NB4 (cell line): ENCODE data around the gene MAP3K13.
"Not testable (repeated sequence)": the region's sequence is repeated elsewhere in the genome, so short reads cannot be mapped to it uniquely, and the experiment has no call there.

Source experiments
- DNase-seq: peaks from one replicate; pipeline ENCODE4 v3.0.0; 2010; ENCODE audit warnings: low read depth
- H3K4me3 ChIP-seq: one replicate; pipeline ENCODE4 v1.5.1; 2011; ENCODE audit warnings: mild to moderate bottlenecking, low read depth, low read length, moderate library complexity
- MYC ChIP-seq: IDR thresholded peaks from 2 replicates; pipeline ENCODE4 v1.6.1; 2011; ENCODE audit warnings: low read depth, low read length
- POLR2A ChIP-seq: IDR thresholded peaks from 2 replicates; pipeline ENCODE4 v1.6.1; 2011; ENCODE audit warnings: mild to moderate bottlenecking; ENCODE audit not compliant: insufficient read length; ENCODE audit errors: extremely low read depth
- TF ChIP-seq, protein P1 (sequence below): IDR thresholded peaks from one replicate; pipeline ENCODE4 v1.5.1; 2012; ENCODE audit warnings: low read depth, low read length
- TF ChIP-seq, protein P2 (sequence below): IDR thresholded peaks from 2 replicates; pipeline ENCODE4 v1.6.1; 2011; ENCODE audit warnings: low read depth, low read length

The MAP3K13 gene

DNA sequence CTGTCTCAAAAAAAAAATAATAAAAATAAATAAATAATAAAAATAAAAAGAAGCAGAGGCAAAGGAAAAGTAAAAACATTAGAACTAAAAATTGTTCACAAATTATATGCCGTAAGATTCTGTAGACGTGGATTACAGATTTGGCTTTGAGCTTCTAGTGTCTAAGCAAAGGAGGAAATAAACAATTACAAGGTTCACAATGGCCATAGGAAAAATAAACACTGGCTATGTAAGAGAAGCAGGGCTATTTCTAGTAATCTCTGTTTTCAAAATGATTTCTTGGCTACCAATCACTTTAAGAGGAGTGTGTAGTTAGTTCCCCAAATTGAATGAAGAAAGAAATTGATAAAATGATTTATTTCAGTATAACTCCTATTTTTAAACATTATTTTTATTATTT lies 81.4 kb downstream of the MAP3K13 start:
- no peak overlapping the region for H3K4me3 ChIP-seq
- no peak for DNase-seq
- TF ChIP-seq, protein P1, sequence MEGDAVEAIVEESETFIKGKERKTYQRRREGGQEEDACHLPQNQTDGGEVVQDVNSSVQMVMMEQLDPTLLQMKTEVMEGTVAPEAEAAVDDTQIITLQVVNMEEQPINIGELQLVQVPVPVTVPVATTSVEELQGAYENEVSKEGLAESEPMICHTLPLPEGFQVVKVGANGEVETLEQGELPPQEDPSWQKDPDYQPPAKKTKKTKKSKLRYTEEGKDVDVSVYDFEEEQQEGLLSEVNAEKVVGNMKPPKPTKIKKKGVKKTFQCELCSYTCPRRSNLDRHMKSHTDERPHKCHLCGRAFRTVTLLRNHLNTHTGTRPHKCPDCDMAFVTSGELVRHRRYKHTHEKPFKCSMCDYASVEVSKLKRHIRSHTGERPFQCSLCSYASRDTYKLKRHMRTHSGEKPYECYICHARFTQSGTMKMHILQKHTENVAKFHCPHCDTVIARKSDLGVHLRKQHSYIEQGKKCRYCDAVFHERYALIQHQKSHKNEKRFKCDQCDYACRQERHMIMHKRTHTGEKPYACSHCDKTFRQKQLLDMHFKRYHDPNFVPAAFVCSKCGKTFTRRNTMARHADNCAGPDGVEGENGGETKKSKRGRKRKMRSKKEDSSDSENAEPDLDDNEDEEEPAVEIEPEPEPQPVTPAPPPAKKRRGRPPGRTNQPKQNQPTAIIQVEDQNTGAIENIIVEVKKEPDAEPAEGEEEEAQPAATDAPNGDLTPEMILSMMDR = no peak
- TF ChIP-seq MYC = no peak
- TF ChIP-seq POLR2A = no peak
- TF ChIP-seq, protein P2, sequence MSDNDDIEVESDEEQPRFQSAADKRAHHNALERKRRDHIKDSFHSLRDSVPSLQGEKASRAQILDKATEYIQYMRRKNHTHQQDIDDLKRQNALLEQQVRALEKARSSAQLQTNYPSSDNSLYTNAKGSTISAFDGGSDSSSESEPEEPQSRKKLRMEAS = no peak

DNA sequence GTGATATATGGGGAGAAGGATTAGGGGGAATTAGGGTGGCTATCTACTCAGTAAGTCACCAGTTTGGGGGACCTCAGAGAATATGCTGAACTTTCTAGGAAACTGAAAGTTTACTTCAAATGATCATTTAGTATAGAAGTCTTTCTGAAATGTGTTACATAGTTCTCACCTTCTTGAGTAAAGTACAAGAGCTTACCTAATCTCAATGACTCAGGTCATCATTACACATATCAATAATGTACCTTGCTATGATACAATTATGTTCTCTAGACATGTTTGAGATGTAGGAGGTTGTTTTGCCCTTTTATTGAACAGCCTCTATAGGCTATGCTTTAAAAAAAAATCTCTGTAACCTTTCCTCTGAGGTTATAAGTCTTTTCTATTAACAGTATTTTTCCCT lies 85.2 kb downstream of the MAP3K13 start:
- TF ChIP-seq MYC (no peak), POLR2A (no peak)
- TF ChIP-seq, protein P2 = no peak
- TF ChIP-seq, protein P1 = no peak
- no peak overlapping the region for H3K4me3 ChIP-seq

DNA sequence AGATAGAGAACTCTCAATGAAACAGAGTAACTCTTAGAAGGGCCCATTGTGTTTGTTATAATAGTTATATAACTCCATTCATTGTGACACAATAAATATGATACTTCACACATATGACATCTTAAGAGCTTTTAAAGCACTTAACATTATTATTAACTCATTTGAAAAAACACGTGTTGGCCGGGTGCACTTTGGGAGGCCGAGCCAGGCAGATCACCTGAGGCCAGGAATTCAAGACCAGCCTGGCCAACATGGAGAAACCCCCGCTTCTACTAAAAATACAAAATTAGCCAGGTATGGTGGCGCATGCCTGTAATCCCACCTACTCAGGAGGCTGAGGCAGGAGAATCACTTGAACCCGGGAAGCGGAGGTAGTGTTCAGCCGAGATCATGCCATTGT lies 88.5 kb downstream of the MAP3K13 start:
- H3K4me3 ChIP-seq = not testable (repeated sequence)

More for the DNA sequence above, 85.2 kb downstream of the MAP3K13 start:
- DNase-seq = no peak

DNA sequence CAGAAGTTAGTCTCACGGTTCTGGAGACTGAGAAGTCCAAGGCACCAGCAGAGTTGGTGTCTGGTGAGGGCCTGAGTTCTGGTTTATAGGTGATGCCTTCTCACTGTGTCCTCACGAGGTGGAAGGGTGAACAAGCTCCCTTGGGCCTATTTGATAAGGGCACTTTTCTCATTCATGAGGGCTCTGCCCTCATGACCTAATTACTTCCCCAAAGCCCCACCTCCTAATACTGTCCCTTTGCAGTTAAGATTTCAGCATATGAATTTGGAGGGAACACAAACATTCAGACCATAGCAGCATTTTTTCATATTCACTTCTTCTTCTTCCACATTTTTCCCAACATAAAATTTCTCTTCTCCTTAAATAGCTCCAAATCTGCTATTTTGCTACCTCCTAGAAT lies 94.4 kb downstream of the MAP3K13 start:
- DNase-seq = no peak
- no peak overlapping the region for H3K4me3 ChIP-seq
- TF ChIP-seq, protein P1 = no peak
- no peak for TF ChIP-seq MYC
- TF ChIP-seq POLR2A = no peak
- TF ChIP-seq, protein P2 = no peak

More for the DNA sequence above, 88.5 kb downstream of the MAP3K13 start:
- not testable (repeated sequence) for DNase-seq

DNA sequence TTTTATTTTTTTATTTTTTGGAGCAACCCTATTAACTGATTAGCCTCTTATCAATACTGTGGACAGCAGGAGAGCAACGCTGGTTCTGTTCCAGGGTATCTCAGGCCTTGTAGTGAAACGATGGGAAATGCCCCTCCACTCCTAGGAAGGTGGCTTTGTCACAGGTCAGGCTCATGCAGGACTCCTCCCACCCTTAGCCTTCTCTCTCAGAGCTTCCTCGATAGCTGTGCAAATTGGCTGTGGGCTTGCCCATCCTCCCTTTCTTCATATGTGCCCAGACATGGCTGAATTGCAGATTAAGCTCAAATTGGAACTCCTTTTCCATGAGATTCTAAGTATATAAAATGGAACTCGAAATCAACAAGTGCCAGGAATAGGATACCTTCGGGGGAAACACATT lies 97.4 kb downstream of the MAP3K13 start:
- TF ChIP-seq, protein P1 = no peak
- TF ChIP-seq MYC = no peak
- TF ChIP-seq, protein P2 = no peak
- no peak for TF ChIP-seq POLR2A

DNA sequence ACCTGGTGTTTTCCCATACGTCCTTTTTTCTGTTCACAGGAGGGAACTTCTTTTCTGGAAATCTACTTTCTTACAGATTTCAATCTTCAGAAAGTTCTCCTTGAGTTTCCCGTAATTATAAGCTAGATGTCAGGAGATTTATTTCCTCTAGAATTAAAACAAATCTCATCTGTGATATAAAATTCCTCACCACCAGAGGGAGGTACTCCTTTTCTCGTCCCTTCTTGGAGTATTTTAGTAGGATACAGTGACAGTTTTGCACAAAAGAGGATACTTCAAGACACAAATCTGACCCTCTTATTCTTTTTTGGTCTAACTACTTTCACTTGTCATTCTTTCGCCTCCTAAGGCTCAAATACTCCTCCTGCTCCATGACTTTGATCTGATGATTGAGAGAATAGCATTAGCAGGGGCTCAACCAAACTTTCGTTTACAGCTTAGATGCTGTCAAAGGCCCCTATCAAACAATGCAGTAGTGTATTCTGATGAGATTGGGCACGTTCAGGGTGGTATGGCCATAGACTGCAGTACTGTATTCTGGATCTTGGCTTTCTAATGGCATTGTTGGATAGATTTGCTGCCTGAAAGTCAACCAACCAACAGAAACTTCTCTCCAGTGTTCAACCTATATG lies 97.9 kb downstream of the MAP3K13 start:
- TF ChIP-seq MYC = no peak
- TF ChIP-seq POLR2A = no peak
- TF ChIP-seq, protein P1 = no peak
- TF ChIP-seq, protein P2 = no peak
- peak; percentile 19 for DNase-seq
- no peak overlapping the region for H3K4me3 ChIP-seq

More for the DNA sequence above, 97.4 kb downstream of the MAP3K13 start:
- no peak for DNase-seq
- H3K4me3 ChIP-seq = no peak overlapping the region
